Activated CD8-positive, alpha-beta T cell treated with anti-CD3 and anti-CD28 coated beads for 36 hours (primary cell): ENCODE data around the gene LIN52. TPM values are rescaled to one million over a fixed set of nuclear protein-coding genes. Genes with fewer than 3 reads are reported as not detected.

Experiments used
- ATAC-seq: fragments of 200-7000 bp; cut with Tn5 transposase; one replicate; pipeline ENCODE4 v1.10.0; 2021; ENCODE audit warnings: mild to moderate bottlenecking, moderate library complexity
- CTCF ChIA-PET: fragments of 350-600 bp; sonication (Branson Sonifier 250); formaldehyde crosslinking; loops from one replicate; lab custom pipeline; 2021; ENCODE audit warnings: antibody characterized with exemption; lab: Charles Lee
- POLR2A ChIA-PET: fragments of 350-600 bp; sonication (Branson Sonifier 250); formaldehyde crosslinking; loops from one replicate; lab custom pipeline; 2021; ENCODE audit warnings: antibody characterized with exemption; lab: Charles Lee
- DNase-seq: peaks from one replicate; pipeline ENCODE4 v3.0.0-alpha.2; 2020
- H3K27ac Mint-ChIP-seq: one replicate; pipeline ENCODE4 v1.8.0; 2021; ENCODE audit warnings: mild to moderate bottlenecking, mixed read lengths
- H3K27me3 Mint-ChIP-seq: one replicate; pipeline ENCODE4 v1.8.0; 2021; ENCODE audit warnings: mixed read lengths
- H3K36me3 Mint-ChIP-seq: one replicate; pipeline ENCODE4 v1.8.0; 2021; ENCODE audit warnings: low read depth, mixed read lengths
- H3K4me1 Mint-ChIP-seq: one replicate; pipeline ENCODE4 v1.8.0; 2021; ENCODE audit warnings: low read depth, mixed read lengths
- H3K4me3 Mint-ChIP-seq: one replicate; pipeline ENCODE4 v1.8.0; 2021; ENCODE audit warnings: mild to moderate bottlenecking, moderate library complexity, mixed read lengths
- H3K9me3 Mint-ChIP-seq: one replicate; pipeline ENCODE4 v1.8.0; 2021; ENCODE audit warnings: mixed read lengths
- intact Hi-C: fragments of 100-400 bp; cut with micrococcal nuclease; formaldehyde crosslinking; loops from one replicate; pipeline ENCODE4 v1.10.0; 2022
- total RNA-seq, 2 experiments: library from RNA; stranded (reverse); gene quantifications; one replicate each; pipeline ENCODE4 v1.2.3, GENCODE V29; 2021
- TF ChIP-seq, protein P1 (sequence below): fragments of 200-600 bp; IDR thresholded peaks from one replicate; pipeline ENCODE4 v1.8.0; 2022; ENCODE audit warnings: antibody characterized with exemption, mild to moderate bottlenecking

LIN52 gene
- total RNA-seq, 2 experiments from 2014 or later = 10.1 to 10.3 TPM

DNA sequence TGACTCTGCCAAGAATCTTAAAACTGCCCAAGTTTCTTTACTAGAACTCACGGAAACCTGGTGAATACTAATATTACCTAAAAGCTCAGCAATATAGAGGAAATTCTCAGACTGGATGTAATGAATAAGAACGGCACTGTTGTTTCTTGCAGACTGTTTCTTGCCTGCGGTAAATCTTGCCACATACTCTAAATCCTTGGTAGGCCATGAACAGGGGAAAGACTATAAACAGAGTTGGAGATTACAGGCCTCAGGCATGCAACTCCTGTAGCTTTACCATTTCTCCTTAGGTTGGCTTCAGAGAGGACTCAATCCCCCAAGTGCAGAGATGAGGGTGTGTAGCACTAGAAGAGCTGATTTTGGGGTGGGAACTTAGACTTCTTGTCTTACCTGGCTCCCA lies 1.6 kb upstream of the LIN52 start:
- Mint-ChIP-seq H3K27me3 (no peaks in the 10 kb centered on the region), H3K36me3 (peaks cover 2% of the 10 kb centered on the region), H3K9me3 (no peaks in the 10 kb centered on the region), H3K27ac (no peak overlapping the region), H3K4me1 (peaks cover 30% of the 10 kb centered on the region), H3K4me3 (peak overlapping the region; percentile 100)
- CTCF ChIA-PET = interaction anchor here (1.0 to 1.1 kb wide), 2 partner anchors 16 to 174 kb away, joined by 3 read pairs; no protein-coding TSS in a partner anchor
- intact Hi-C loops = no loop called here
- POLR2A ChIA-PET = interaction anchor here (0.5 to 0.9 kb wide), 3 partner anchors 14 to 231 kb away, joined by 3 read pairs; partner anchors contain the start of gene PTGR2
- ATAC-seq (no peak), DNase-seq (no peak)
- TF ChIP-seq, protein P1, sequence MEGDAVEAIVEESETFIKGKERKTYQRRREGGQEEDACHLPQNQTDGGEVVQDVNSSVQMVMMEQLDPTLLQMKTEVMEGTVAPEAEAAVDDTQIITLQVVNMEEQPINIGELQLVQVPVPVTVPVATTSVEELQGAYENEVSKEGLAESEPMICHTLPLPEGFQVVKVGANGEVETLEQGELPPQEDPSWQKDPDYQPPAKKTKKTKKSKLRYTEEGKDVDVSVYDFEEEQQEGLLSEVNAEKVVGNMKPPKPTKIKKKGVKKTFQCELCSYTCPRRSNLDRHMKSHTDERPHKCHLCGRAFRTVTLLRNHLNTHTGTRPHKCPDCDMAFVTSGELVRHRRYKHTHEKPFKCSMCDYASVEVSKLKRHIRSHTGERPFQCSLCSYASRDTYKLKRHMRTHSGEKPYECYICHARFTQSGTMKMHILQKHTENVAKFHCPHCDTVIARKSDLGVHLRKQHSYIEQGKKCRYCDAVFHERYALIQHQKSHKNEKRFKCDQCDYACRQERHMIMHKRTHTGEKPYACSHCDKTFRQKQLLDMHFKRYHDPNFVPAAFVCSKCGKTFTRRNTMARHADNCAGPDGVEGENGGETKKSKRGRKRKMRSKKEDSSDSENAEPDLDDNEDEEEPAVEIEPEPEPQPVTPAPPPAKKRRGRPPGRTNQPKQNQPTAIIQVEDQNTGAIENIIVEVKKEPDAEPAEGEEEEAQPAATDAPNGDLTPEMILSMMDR = no peak

DNA sequence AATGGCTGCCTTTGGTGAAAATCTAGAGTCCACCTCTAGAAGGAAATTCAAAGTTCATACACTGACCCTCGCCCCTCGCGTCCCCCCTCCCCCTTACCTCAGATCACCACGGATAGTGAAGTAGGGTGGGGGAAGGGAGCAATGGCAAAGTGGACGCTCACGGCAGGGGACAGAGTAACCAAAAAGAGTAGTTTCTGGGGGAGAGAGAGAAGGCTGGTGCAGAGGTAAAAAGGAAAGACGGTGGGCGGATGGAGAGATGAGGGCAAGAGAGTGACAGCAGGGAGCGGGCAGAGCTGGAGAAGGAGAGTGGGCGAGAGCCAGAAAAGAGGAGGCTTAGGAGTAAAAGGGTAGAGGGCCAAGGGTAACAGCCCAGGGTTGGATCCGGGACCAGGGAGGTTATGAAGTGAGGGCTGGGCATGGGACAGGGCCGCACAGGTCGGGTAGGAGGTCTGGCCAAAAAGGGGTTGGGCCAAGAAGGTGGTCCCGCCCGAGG lies 926 bp upstream of the LIN52 start:
- no peak for ATAC-seq
- ChIA-PET POLR2A (interaction anchor here (0.8 kb wide), 1 partner anchor 10 kb away, joined by 3 read pairs; no protein-coding TSS in a partner anchor), CTCF (interaction anchor here (1.0 to 1.1 kb wide), 2 partner anchors 16 to 173 kb away, joined by 3 read pairs; no protein-coding TSS in a partner anchor)
- intact Hi-C loops = no loop called here
- Mint-ChIP-seq H3K4me1 (peaks cover 33% of the 10 kb centered on the region), H3K9me3 (no peaks in the 10 kb centered on the region), H3K27me3 (no peaks in the 10 kb centered on the region), H3K36me3 (peaks cover 4% of the 10 kb centered on the region), H3K27ac (peak overlapping the region; percentile 99), H3K4me3 (peak overlapping the region; percentile 100)
- TF ChIP-seq, protein P1 = no peak
- DNase-seq = no peak

DNA sequence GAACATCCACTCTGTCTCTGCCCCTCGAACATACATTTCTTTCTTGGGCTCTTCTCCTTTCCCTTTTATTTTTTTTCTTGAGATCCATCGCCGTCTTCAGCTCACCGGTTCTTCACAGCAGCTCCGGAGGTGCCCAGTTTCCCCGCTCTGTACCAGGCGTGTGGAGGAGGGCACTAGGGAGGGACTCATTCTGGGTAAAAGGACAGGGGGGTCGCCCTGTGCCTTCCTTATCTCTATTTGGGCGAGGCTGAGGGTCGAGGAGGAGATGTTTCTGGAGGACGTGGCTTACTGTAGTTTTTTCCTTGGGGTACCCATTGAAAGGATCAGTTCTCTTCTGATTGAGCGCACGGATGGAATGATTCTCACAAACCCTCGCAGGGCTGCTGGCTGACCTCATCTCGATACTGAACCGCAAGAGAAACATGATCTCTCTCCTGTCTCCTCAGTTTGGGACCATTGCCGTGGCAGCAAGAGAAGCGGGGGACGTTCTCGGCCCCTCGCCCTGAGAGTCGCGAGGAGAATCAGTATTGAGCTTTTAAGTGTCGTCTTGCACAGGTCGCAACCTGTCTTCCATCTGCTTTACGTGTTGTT lies 386 bp downstream of the LIN52 start:
- DNase-seq (peak; percentile 46), ATAC-seq (peak; percentile 4)
- H3K36me3 Mint-ChIP-seq = peaks cover 8% of the 10 kb centered on the region
- H3K9me3 Mint-ChIP-seq = no peaks in the 10 kb centered on the region
- H3K27ac Mint-ChIP-seq = peak overlapping the region; percentile 99
- H3K4me1 Mint-ChIP-seq = peaks cover 41% of the 10 kb centered on the region
- CTCF ChIA-PET = interaction anchor here (0.6 kb wide), 1 partner anchor 519 kb away, joined by 4 read pairs; no protein-coding TSS in a partner anchor
- H3K4me3 Mint-ChIP-seq = peak overlapping the region; percentile 100
- POLR2A ChIA-PET = interaction anchor here (0.6 to 1.2 kb wide), 4 partner anchors 10 to 443 kb away, joined by 3 read pairs; no protein-coding TSS in a partner anchor
- intact Hi-C loops = no loop called here
- TF ChIP-seq, protein P1 = no peak
- H3K27me3 Mint-ChIP-seq = no peaks in the 10 kb centered on the region

DNA sequence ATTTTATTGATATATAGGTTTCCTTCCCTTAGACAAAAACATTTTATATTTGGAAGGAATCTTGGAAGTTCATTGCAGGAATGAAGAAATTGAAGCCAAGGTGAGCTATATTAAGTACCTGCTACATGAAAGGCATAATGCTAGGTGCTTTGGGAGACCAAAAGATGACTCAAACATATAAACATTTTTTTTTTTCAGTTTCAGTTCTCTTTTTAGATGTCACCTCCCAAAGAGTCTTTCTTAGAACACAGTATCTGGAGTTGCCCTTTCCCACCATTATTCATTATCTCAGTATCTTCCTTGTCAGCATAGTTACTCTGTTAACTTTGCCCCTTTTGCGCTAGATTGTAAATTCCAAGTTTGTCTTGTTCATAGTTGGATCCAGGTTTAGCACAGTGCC lies 1.1 kb downstream of the LIN52 start:
- peaks cover 11% of the 10 kb centered on the region for H3K36me3 Mint-ChIP-seq
- ATAC-seq (no peak), DNase-seq (no peak)
- peak overlapping the region; percentile 100 for H3K4me3 Mint-ChIP-seq
- peaks cover 43% of the 10 kb centered on the region for H3K4me1 Mint-ChIP-seq
- peak overlapping the region; percentile 99 for H3K27ac Mint-ChIP-seq
- CTCF ChIA-PET = interaction anchor here (0.6 to 0.7 kb wide), 2 partner anchors 53 to 519 kb away, joined by 3 to 4 read pairs; no protein-coding TSS in a partner anchor
- intact Hi-C loops = no loop called here
- H3K9me3 Mint-ChIP-seq = no peaks in the 10 kb centered on the region
- TF ChIP-seq, protein P1 = no peak
- H3K27me3 Mint-ChIP-seq = no peaks in the 10 kb centered on the region
- POLR2A ChIA-PET = interaction anchor here (0.7 to 1.2 kb wide), 4 partner anchors 10 to 410 kb away, joined by 3 read pairs; no protein-coding TSS in a partner anchor
